IMR-90 (cell line): ENCODE data around the gene DSG1. TPM values are rescaled to one million over a fixed set of nuclear protein-coding genes. Genes with fewer than 3 reads are reported as not detected.

Experiments used
- ATAC-seq: fragments of 200-7000 bp; cut with Tn5 transposase; 2 replicates; pipeline ENCODE4 v1.9.1; 2020; ENCODE audit warnings: low read depth, mild to moderate bottlenecking, moderate library complexity
- BruUV-seq: library from RNA; stranded (reverse); fragments of 400-500 nt; replicated peaks from 2 replicates; lab custom pipeline; 2021; lab: Mats Ljungman, UMichigan
- CTCF ChIA-PET: fragments of 300-600 bp; formaldehyde crosslinking; extraction: SDS; loops from one replicate; lab custom pipeline; 2021; ENCODE audit warnings: antibody characterized with exemption; lab: Yijun Ruan, JAX
- POLR2A ChIA-PET: fragments of 300-600 bp; sonication (Branson Sonifier 250); formaldehyde crosslinking; loops from one replicate; lab custom pipeline; 2022; ENCODE audit warnings: antibody characterized with exemption; ENCODE audit not compliant: unreplicated experiment; lab: Charles Lee
- DNase-seq: peaks from one replicate; pipeline ENCODE4 v3.0.0; 2013
- H2AFZ ChIP-seq: replicated peaks from 2 replicates; pipeline ENCODE3; 2013; ENCODE audit warnings: low read length, mild to moderate bottlenecking; ENCODE audit not compliant: poor library complexity
- H2AK5ac ChIP-seq: 2 replicates; pipeline ENCODE4 v1.6.1; 2013; ENCODE audit warnings: low read depth, low read length, inconsistent platforms
- H2AK9ac ChIP-seq: replicated peaks from 2 replicates; pipeline ENCODE3; 2013; ENCODE audit warnings: mild to moderate bottlenecking, low read depth, low read length, moderate library complexity; ENCODE audit not compliant: poor library complexity
- H2BK120ac ChIP-seq: 2 replicates; pipeline ENCODE4 v1.6.1; 2013; ENCODE audit warnings: low read depth, low read length, inconsistent platforms
- H2BK15ac ChIP-seq: 3 replicates; pipeline ENCODE4 v1.6.1; 2013; ENCODE audit warnings: low read depth, low read length, inconsistent platforms
- H2BK20ac ChIP-seq: 2 replicates; pipeline ENCODE4 v1.6.1; 2013; ENCODE audit warnings: low read depth, mild to moderate bottlenecking, inconsistent platforms, low read length, moderate library complexity
- H2BK5ac ChIP-seq: 2 replicates; pipeline ENCODE4 v1.6.1; 2013; ENCODE audit warnings: mild to moderate bottlenecking, low read depth, low read length, inconsistent platforms; ENCODE audit not compliant: poor library complexity, severe bottlenecking
- H3K14ac ChIP-seq: replicated peaks from 2 replicates; pipeline ENCODE4 v1.6.1; 2013; ENCODE audit warnings: low read depth, low read length, inconsistent platforms
- H3K18ac ChIP-seq: 2 replicates; pipeline ENCODE4 v1.6.1; 2013; ENCODE audit warnings: low read depth, low read length, control low read depth
- H3K23ac ChIP-seq: 2 replicates; pipeline ENCODE4 v1.6.1; 2013; ENCODE audit warnings: low read depth, low read length, inconsistent platforms
- H3K27ac ChIP-seq: 2 replicates; pipeline ENCODE4 v1.5.1; 2013; ENCODE audit warnings: mild to moderate bottlenecking, control low read depth, low read length; ENCODE audit not compliant: insufficient read depth
- H3K27me3 ChIP-seq: 2 replicates; pipeline ENCODE4 v1.6.1; 2013; ENCODE audit warnings: low read length; ENCODE audit not compliant: control insufficient read depth, insufficient read depth
- H3K36me3 ChIP-seq: 2 replicates; pipeline ENCODE4 v1.6.1; 2013; ENCODE audit warnings: low read length, mixed read lengths; ENCODE audit not compliant: control insufficient read depth, insufficient read depth
- H3K4ac ChIP-seq: 2 replicates; pipeline ENCODE4 v1.6.1; 2013; ENCODE audit warnings: low read depth, low read length, inconsistent platforms
- H3K4me1 ChIP-seq: 2 replicates; pipeline ENCODE4 v1.6.1; 2013; ENCODE audit warnings: low read length, mixed read lengths; ENCODE audit not compliant: control insufficient read depth, insufficient read depth
- H3K4me2 ChIP-seq: 2 replicates; pipeline ENCODE4 v1.6.1; 2013; ENCODE audit warnings: low read depth, mild to moderate bottlenecking, control low read depth, low read length, moderate library complexity
- H3K4me3 ChIP-seq: 2 replicates; pipeline ENCODE4 v1.5.1; 2013; ENCODE audit warnings: low read depth, mild to moderate bottlenecking, control low read depth, low read length, moderate library complexity; ENCODE audit not compliant: insufficient read depth
- H3K56ac ChIP-seq: 2 replicates; pipeline ENCODE4 v1.6.1; 2013; ENCODE audit warnings: low read length, inconsistent platforms; ENCODE audit not compliant: insufficient read depth; ENCODE audit errors: extremely low read depth
- H3K79me1 ChIP-seq, 2 experiments: 2 replicates each; pipeline ENCODE4 v1.6.1; 2013; ENCODE audit warnings: low read length in 2 of 2, inconsistent platforms in 1 of 2, low read depth in 1 of 2
- H3K9ac ChIP-seq: 2 replicates; pipeline ENCODE4 v1.6.1; 2013; ENCODE audit warnings: low read depth, low read length, control low read depth
- H3K9me1 ChIP-seq: 2 replicates; pipeline ENCODE4 v1.6.1; 2013; ENCODE audit warnings: low read length, inconsistent platforms; ENCODE audit not compliant: insufficient read depth
- H3K9me3 ChIP-seq: 2 replicates; pipeline ENCODE4 v1.6.1; 2013; ENCODE audit warnings: low read length; ENCODE audit not compliant: control insufficient read depth, insufficient read depth
- H4K20me1 ChIP-seq: 2 replicates; pipeline ENCODE4 v1.6.1; 2013; ENCODE audit warnings: low read length, inconsistent platforms; ENCODE audit not compliant: insufficient read depth
- H4K5ac ChIP-seq: 2 replicates; pipeline ENCODE4 v1.6.1; 2013; ENCODE audit warnings: mild to moderate bottlenecking, low read depth, low read length, control low read depth
- H4K8ac ChIP-seq, 2 experiments: 2 replicates each; pipeline ENCODE4 v1.6.1; 2013; ENCODE audit warnings: low read depth in 2 of 2, low read length in 2 of 2, control low read depth in 1 of 2, inconsistent platforms in 1 of 2
- H4K91ac ChIP-seq: 2 replicates; pipeline ENCODE4 v1.6.1; 2013; ENCODE audit warnings: low read depth, low read length, inconsistent platforms; ENCODE audit not compliant: insufficient read depth
- BHLHE40 ChIP-seq: fragments of 150-350 bp; IDR thresholded peaks from 2 replicates; pipeline ENCODE4 v1.6.1; 2016; ENCODE audit warnings: mild to moderate bottlenecking, low read depth, low read length
- CEBPB ChIP-seq: IDR thresholded peaks from 2 replicates; pipeline ENCODE4 v1.6.1; 2012; ENCODE audit warnings: low read depth, low read length, improper control_type of control experiment
- CHD1 ChIP-seq: IDR thresholded peaks from 2 replicates; pipeline ENCODE4 v1.6.1; 2012; ENCODE audit warnings: low read depth, low read length, improper control_type of control experiment
- FOS ChIP-seq: fragments of 150-350 bp; IDR thresholded peaks from 2 replicates; pipeline ENCODE4 v1.6.1; 2016; ENCODE audit warnings: low read depth, low read length
- MAFK ChIP-seq: IDR thresholded peaks from 2 replicates; pipeline ENCODE4 v1.6.1; 2012; ENCODE audit warnings: low read depth, low read length, improper control_type of control experiment
- MAZ ChIP-seq: IDR thresholded peaks from 2 replicates; pipeline ENCODE4 v1.6.1; 2012; ENCODE audit warnings: low read depth, mild to moderate bottlenecking, low read length, improper control_type of control experiment, moderate library complexity, borderline replicate concordance
- MXI1 ChIP-seq: IDR thresholded peaks from 2 replicates; pipeline ENCODE4 v1.6.1; 2012; ENCODE audit warnings: low read depth, mild to moderate bottlenecking, low read length, moderate library complexity, borderline replicate concordance
- NFE2L2 ChIP-seq: fragments of 150-350 bp; IDR thresholded peaks from 2 replicates; pipeline ENCODE4 v1.6.1; 2016; ENCODE audit warnings: low read depth, mild to moderate bottlenecking, low read length
- POLR2A ChIP-seq: IDR thresholded peaks from 2 replicates; pipeline ENCODE4 v1.6.1; 2012; ENCODE audit warnings: mild to moderate bottlenecking, low read depth, low read length
- RAD21 ChIP-seq: IDR thresholded peaks from 2 replicates; pipeline ENCODE4 v1.6.1; 2012; ENCODE audit warnings: low read length, improper control_type of control experiment
- RCOR1 ChIP-seq: IDR thresholded peaks from 2 replicates; pipeline ENCODE4 v1.6.1; 2012; ENCODE audit warnings: mild to moderate bottlenecking, low read length, improper control_type of control experiment; ENCODE audit not compliant: insufficient replicate concordance
- RFX5 ChIP-seq: IDR thresholded peaks from 2 replicates; pipeline ENCODE4 v1.8.0; 2012; ENCODE audit warnings: low read depth, mild to moderate bottlenecking, low read length, moderate library complexity
- SMC3 ChIP-seq: fragments of 150-350 bp; IDR thresholded peaks from 2 replicates; pipeline ENCODE4 v1.6.1; 2016; ENCODE audit warnings: low read depth, mild to moderate bottlenecking, antibody characterized with exemption, low read length, moderate library complexity
- USF2 ChIP-seq: fragments of 150-350 bp; IDR thresholded peaks from 2 replicates; pipeline ENCODE4 v1.6.1; 2017; ENCODE audit warnings: mild to moderate bottlenecking, antibody characterized with exemption, low read length, low read depth
- dilution Hi-C: fragments of 300-500 bp; cut with HindIII; formaldehyde crosslinking; loops from one replicate; pipeline ENCODE4 v1.14.3; 2018; ENCODE audit warnings: low sequenced_read_pairs; ENCODE audit not compliant: unreplicated experiment
- in situ Hi-C: fragments of 300-500 bp; cut with MboI; formaldehyde crosslinking; loops from 3 replicates; pipeline ENCODE4 v1.14.3; 2019; ENCODE audit warnings: low sequenced_read_pairs, inconsistent platforms, mixed read lengths
- intact Hi-C: fragments of 100-400 bp; cut with micrococcal nuclease; formaldehyde crosslinking; loops from 2 replicates; pipeline ENCODE4 v1.10.0; 2022
- polyA plus RNA-seq, 3 experiments: library from polyadenylated mRNA; depleted of rRNA; stranded (reverse); fragments of >200 nt; gene quantifications; 2 replicates each; pipeline ENCODE4 v1.2.3, GENCODE V29; 2012; ENCODE audit warnings: low replicate concordance in 1 of 3
- total RNA-seq: library from RNA; depleted of rRNA; stranded (reverse); fragments of >200 nt; gene quantifications from 2 replicates; pipeline ENCODE4 v1.2.3, GENCODE V29; 2012
- TF ChIP-seq, protein P1 (sequence below): fragments of 150-350 bp; IDR thresholded peaks from 2 replicates; pipeline ENCODE4 v1.6.1; 2016; ENCODE audit warnings: low read depth, mild to moderate bottlenecking, low read length, moderate library complexity, borderline replicate concordance
- TF ChIP-seq, protein P2 (sequence below): conservative IDR thresholded peaks from 2 replicates; pipeline ENCODE4 v1.5.1; 2012; ENCODE audit warnings: mild to moderate bottlenecking, low read depth, low read length, improper control_type of control experiment

The DSG1 gene
- total and polyA plus RNA-seq, 2 of the 4 experiments (the other 2 are of a cell fraction): not detected

- Histone ChIP-seq H4K5ac (no peak overlapping the region), H3K27me3 (no peaks in the 10 kb centered on the region), H2AK9ac (no peak overlapping the region), H3K4me2 (no peak overlapping the region), H2BK5ac (no peak overlapping the region), H3K9me3 (no peaks in the 10 kb centered on the region), H2BK20ac (no peak overlapping the region), H3K56ac (no peak overlapping the region), H3K4me3 (no peak overlapping the region), H4K8ac (no peak overlapping the region), H3K9ac (no peak overlapping the region), H2BK15ac (no peak overlapping the region), H4K20me1 (no peaks in the 10 kb centered on the region), H3K36me3 (no peaks in the 10 kb centered on the region), H2BK120ac (no peak overlapping the region), H2AK5ac (no peak overlapping the region), H3K23ac (no peak overlapping the region), H3K4me1 (no peaks in the 10 kb centered on the region), H3K18ac (no peak overlapping the region), H2AFZ (no peak overlapping the region), H3K27ac (no peak overlapping the region), H3K14ac (no peak overlapping the region), H4K91ac (no peak overlapping the region), H3K79me1 (no peaks in the 10 kb centered on the region), H3K9me1 (no peaks in the 10 kb centered on the region), H3K4ac (no peak overlapping the region)
- in situ Hi-C loops: no loop called here
- dilution Hi-C loops: no loop called here
- no peak for ATAC-seq
- POLR2A ChIA-PET: no interaction called here
- intact Hi-C loops: no loop called here
- CTCF ChIA-PET: no interaction called here
- TF ChIP-seq MAZ: no peak
- TF ChIP-seq FOS: no peak
- TF ChIP-seq RAD21: no peak
- TF ChIP-seq RFX5: no peak
- no peak for TF ChIP-seq RCOR1
- TF ChIP-seq, protein P1, sequence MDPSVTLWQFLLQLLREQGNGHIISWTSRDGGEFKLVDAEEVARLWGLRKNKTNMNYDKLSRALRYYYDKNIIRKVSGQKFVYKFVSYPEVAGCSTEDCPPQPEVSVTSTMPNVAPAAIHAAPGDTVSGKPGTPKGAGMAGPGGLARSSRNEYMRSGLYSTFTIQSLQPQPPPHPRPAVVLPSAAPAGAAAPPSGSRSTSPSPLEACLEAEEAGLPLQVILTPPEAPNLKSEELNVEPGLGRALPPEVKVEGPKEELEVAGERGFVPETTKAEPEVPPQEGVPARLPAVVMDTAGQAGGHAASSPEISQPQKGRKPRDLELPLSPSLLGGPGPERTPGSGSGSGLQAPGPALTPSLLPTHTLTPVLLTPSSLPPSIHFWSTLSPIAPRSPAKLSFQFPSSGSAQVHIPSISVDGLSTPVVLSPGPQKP: no peak
- TF ChIP-seq CEBPB: no peak
- TF ChIP-seq BHLHE40: no peak
- TF ChIP-seq SMC3: no peak
- TF ChIP-seq MXI1: no peak
- TF ChIP-seq, protein P2, sequence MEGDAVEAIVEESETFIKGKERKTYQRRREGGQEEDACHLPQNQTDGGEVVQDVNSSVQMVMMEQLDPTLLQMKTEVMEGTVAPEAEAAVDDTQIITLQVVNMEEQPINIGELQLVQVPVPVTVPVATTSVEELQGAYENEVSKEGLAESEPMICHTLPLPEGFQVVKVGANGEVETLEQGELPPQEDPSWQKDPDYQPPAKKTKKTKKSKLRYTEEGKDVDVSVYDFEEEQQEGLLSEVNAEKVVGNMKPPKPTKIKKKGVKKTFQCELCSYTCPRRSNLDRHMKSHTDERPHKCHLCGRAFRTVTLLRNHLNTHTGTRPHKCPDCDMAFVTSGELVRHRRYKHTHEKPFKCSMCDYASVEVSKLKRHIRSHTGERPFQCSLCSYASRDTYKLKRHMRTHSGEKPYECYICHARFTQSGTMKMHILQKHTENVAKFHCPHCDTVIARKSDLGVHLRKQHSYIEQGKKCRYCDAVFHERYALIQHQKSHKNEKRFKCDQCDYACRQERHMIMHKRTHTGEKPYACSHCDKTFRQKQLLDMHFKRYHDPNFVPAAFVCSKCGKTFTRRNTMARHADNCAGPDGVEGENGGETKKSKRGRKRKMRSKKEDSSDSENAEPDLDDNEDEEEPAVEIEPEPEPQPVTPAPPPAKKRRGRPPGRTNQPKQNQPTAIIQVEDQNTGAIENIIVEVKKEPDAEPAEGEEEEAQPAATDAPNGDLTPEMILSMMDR: no peak
- TF ChIP-seq NFE2L2: no peak
- no peak for TF ChIP-seq MAFK
- TF ChIP-seq USF2: no peak
- no peak for TF ChIP-seq POLR2A
- no peak for TF ChIP-seq CHD1
- no peak for DNase-seq
- no TSS peak for BruUV-seq
These were observed 51.5 kb downstream of the DSG1 start for GRCh38 chr18:31369478-31369877.
